IMR-90 (cell line): ENCODE measurements around the gene ZMAT5. TPM values are rescaled to one million over a fixed set of nuclear protein-coding genes. Genes with fewer than 3 reads are reported as not detected.

ENCODE experiments used
- ATAC-seq: fragments of 200-7000 bp; cut with Tn5 transposase; 2 replicates; pipeline ENCODE4 v1.9.1; 2020; ENCODE audit warnings: low read depth, mild to moderate bottlenecking, moderate library complexity
- BruUV-seq: library from RNA; stranded (reverse); fragments of 400-500 nt; replicated peaks from 2 replicates; lab custom pipeline; 2021; lab: Mats Ljungman, UMichigan
- CTCF ChIA-PET: fragments of 300-600 bp; formaldehyde crosslinking; extraction: SDS; loops from one replicate; lab custom pipeline; 2021; ENCODE audit warnings: antibody characterized with exemption; lab: Yijun Ruan, JAX
- POLR2A ChIA-PET: fragments of 300-600 bp; sonication (Branson Sonifier 250); formaldehyde crosslinking; loops from one replicate; lab custom pipeline; 2022; ENCODE audit warnings: antibody characterized with exemption; ENCODE audit not compliant: unreplicated experiment; lab: Charles Lee
- DNase-seq: peaks from one replicate; pipeline ENCODE4 v3.0.0; 2013
- H2AFZ ChIP-seq: replicated peaks from 2 replicates; pipeline ENCODE3; 2013; ENCODE audit warnings: low read length, mild to moderate bottlenecking; ENCODE audit not compliant: poor library complexity
- H2AK5ac ChIP-seq: 2 replicates; pipeline ENCODE4 v1.6.1; 2013; ENCODE audit warnings: low read depth, low read length, inconsistent platforms
- H2AK9ac ChIP-seq: replicated peaks from 2 replicates; pipeline ENCODE3; 2013; ENCODE audit warnings: mild to moderate bottlenecking, low read depth, low read length, moderate library complexity; ENCODE audit not compliant: poor library complexity
- H2BK120ac ChIP-seq: 2 replicates; pipeline ENCODE4 v1.6.1; 2013; ENCODE audit warnings: low read depth, low read length, inconsistent platforms
- H2BK15ac ChIP-seq: 3 replicates; pipeline ENCODE4 v1.6.1; 2013; ENCODE audit warnings: low read depth, low read length, inconsistent platforms
- H2BK20ac ChIP-seq: 2 replicates; pipeline ENCODE4 v1.6.1; 2013; ENCODE audit warnings: low read depth, mild to moderate bottlenecking, inconsistent platforms, low read length, moderate library complexity
- H2BK5ac ChIP-seq: 2 replicates; pipeline ENCODE4 v1.6.1; 2013; ENCODE audit warnings: mild to moderate bottlenecking, low read depth, low read length, inconsistent platforms; ENCODE audit not compliant: poor library complexity, severe bottlenecking
- H3K14ac ChIP-seq: replicated peaks from 2 replicates; pipeline ENCODE4 v1.6.1; 2013; ENCODE audit warnings: low read depth, low read length, inconsistent platforms
- H3K18ac ChIP-seq: 2 replicates; pipeline ENCODE4 v1.6.1; 2013; ENCODE audit warnings: low read depth, low read length, control low read depth
- H3K23ac ChIP-seq: 2 replicates; pipeline ENCODE4 v1.6.1; 2013; ENCODE audit warnings: low read depth, low read length, inconsistent platforms
- H3K27ac ChIP-seq: 2 replicates; pipeline ENCODE4 v1.5.1; 2013; ENCODE audit warnings: mild to moderate bottlenecking, control low read depth, low read length; ENCODE audit not compliant: insufficient read depth
- H3K27me3 ChIP-seq: 2 replicates; pipeline ENCODE4 v1.6.1; 2013; ENCODE audit warnings: low read length; ENCODE audit not compliant: control insufficient read depth, insufficient read depth
- H3K36me3 ChIP-seq: 2 replicates; pipeline ENCODE4 v1.6.1; 2013; ENCODE audit warnings: low read length, mixed read lengths; ENCODE audit not compliant: control insufficient read depth, insufficient read depth
- H3K4ac ChIP-seq: 2 replicates; pipeline ENCODE4 v1.6.1; 2013; ENCODE audit warnings: low read depth, low read length, inconsistent platforms
- H3K4me1 ChIP-seq: 2 replicates; pipeline ENCODE4 v1.6.1; 2013; ENCODE audit warnings: low read length, mixed read lengths; ENCODE audit not compliant: control insufficient read depth, insufficient read depth
- H3K4me2 ChIP-seq: 2 replicates; pipeline ENCODE4 v1.6.1; 2013; ENCODE audit warnings: low read depth, mild to moderate bottlenecking, control low read depth, low read length, moderate library complexity
- H3K4me3 ChIP-seq: 2 replicates; pipeline ENCODE4 v1.5.1; 2013; ENCODE audit warnings: low read depth, mild to moderate bottlenecking, control low read depth, low read length, moderate library complexity; ENCODE audit not compliant: insufficient read depth
- H3K56ac ChIP-seq: 2 replicates; pipeline ENCODE4 v1.6.1; 2013; ENCODE audit warnings: low read length, inconsistent platforms; ENCODE audit not compliant: insufficient read depth; ENCODE audit errors: extremely low read depth
- H3K79me1 ChIP-seq, 2 experiments: 2 replicates each; pipeline ENCODE4 v1.6.1; 2013; ENCODE audit warnings: low read length in 2 of 2, inconsistent platforms in 1 of 2, low read depth in 1 of 2
- H3K9ac ChIP-seq: 2 replicates; pipeline ENCODE4 v1.6.1; 2013; ENCODE audit warnings: low read depth, low read length, control low read depth
- H3K9me1 ChIP-seq: 2 replicates; pipeline ENCODE4 v1.6.1; 2013; ENCODE audit warnings: low read length, inconsistent platforms; ENCODE audit not compliant: insufficient read depth
- H3K9me3 ChIP-seq: 2 replicates; pipeline ENCODE4 v1.6.1; 2013; ENCODE audit warnings: low read length; ENCODE audit not compliant: control insufficient read depth, insufficient read depth
- H4K20me1 ChIP-seq: 2 replicates; pipeline ENCODE4 v1.6.1; 2013; ENCODE audit warnings: low read length, inconsistent platforms; ENCODE audit not compliant: insufficient read depth
- H4K5ac ChIP-seq: 2 replicates; pipeline ENCODE4 v1.6.1; 2013; ENCODE audit warnings: mild to moderate bottlenecking, low read depth, low read length, control low read depth
- H4K8ac ChIP-seq, 2 experiments: 2 replicates each; pipeline ENCODE4 v1.6.1; 2013; ENCODE audit warnings: low read depth in 2 of 2, low read length in 2 of 2, control low read depth in 1 of 2, inconsistent platforms in 1 of 2
- H4K91ac ChIP-seq: 2 replicates; pipeline ENCODE4 v1.6.1; 2013; ENCODE audit warnings: low read depth, low read length, inconsistent platforms; ENCODE audit not compliant: insufficient read depth
- CEBPB ChIP-seq: IDR thresholded peaks from 2 replicates; pipeline ENCODE4 v1.6.1; 2012; ENCODE audit warnings: low read depth, low read length, improper control_type of control experiment
- RAD21 ChIP-seq: IDR thresholded peaks from 2 replicates; pipeline ENCODE4 v1.6.1; 2012; ENCODE audit warnings: low read length, improper control_type of control experiment
- RCOR1 ChIP-seq: IDR thresholded peaks from 2 replicates; pipeline ENCODE4 v1.6.1; 2012; ENCODE audit warnings: mild to moderate bottlenecking, low read length, improper control_type of control experiment; ENCODE audit not compliant: insufficient replicate concordance
- RFX5 ChIP-seq: IDR thresholded peaks from 2 replicates; pipeline ENCODE4 v1.8.0; 2012; ENCODE audit warnings: low read depth, mild to moderate bottlenecking, low read length, moderate library complexity
- WGBS, 2 experiments: methylation state at CpG; one replicate each; pipeline versions ENCODE4 v1.1.5 to v1.1.7; 2013; ENCODE audit warnings: missing lambda C conversion rate in 2 of 2; ENCODE audit not compliant: insufficient read length in 1 of 2; ENCODE audit errors: extremely low coverage in 2 of 2; 5-methylcytosine and 5-hydroxymethylcytosine counted together
- dilution Hi-C: fragments of 300-500 bp; cut with HindIII; formaldehyde crosslinking; loops from one replicate; pipeline ENCODE4 v1.14.3; 2018; ENCODE audit warnings: low sequenced_read_pairs; ENCODE audit not compliant: unreplicated experiment
- in situ Hi-C: fragments of 300-500 bp; cut with MboI; formaldehyde crosslinking; loops from 3 replicates; pipeline ENCODE4 v1.14.3; 2019; ENCODE audit warnings: low sequenced_read_pairs, inconsistent platforms, mixed read lengths
- intact Hi-C: fragments of 100-400 bp; cut with micrococcal nuclease; formaldehyde crosslinking; loops from 2 replicates; pipeline ENCODE4 v1.10.0; 2022
- polyA plus RNA-seq, 3 experiments: library from polyadenylated mRNA; depleted of rRNA; stranded (reverse); fragments of >200 nt; gene quantifications; 2 replicates each; pipeline ENCODE4 v1.2.3, GENCODE V29; 2012; ENCODE audit warnings: low replicate concordance in 1 of 3
- total RNA-seq: library from RNA; depleted of rRNA; stranded (reverse); fragments of >200 nt; gene quantifications from 2 replicates; pipeline ENCODE4 v1.2.3, GENCODE V29; 2012

Gene ZMAT5
- total and polyA plus RNA-seq, 2 of the 4 experiments (the other 2 are of a cell fraction) = 21.7 to 31.8 TPM

- Histone ChIP-seq H2BK15ac (no peak overlapping the region), H3K79me1 (peaks cover 22 to 72% of the 10 kb centered on the region in 2 experiments), H2AK5ac (0 out of 2 replicates have a peak overlapping the region, but pooled peaks have one; percentile 6), H3K4me2 (peak overlapping the region; percentile 89), H4K20me1 (peaks cover 5% of the 10 kb centered on the region), H3K14ac (peak overlapping the region; percentile 100), H2BK120ac (no peak overlapping the region), H3K9me3 (no peaks in the 10 kb centered on the region), H2AFZ (no peak overlapping the region), H3K4me3 (peak overlapping the region; percentile 82), H3K27me3 (no peaks in the 10 kb centered on the region), H4K5ac (peak overlapping the region; percentile 17; the same call in 1 of the 2 replicates), H3K4me1 (peaks cover 8% of the 10 kb centered on the region; the same call in 1 of the 2 replicates), H3K56ac (peak overlapping the region; percentile 82; the same call in 1 of the 2 replicates), H2BK5ac (peak overlapping the region; percentile 98), H4K8ac (peak overlapping the region; percentile 89 to 99; a peak in 3 of 4 replicates), H3K36me3 (peaks cover 12% of the 10 kb centered on the region), H3K9me1 (peaks cover 9% of the 10 kb centered on the region), H3K4ac (peak overlapping the region; percentile 99), H3K23ac (peak overlapping the region; percentile 100), H2AK9ac (peak overlapping the region; percentile 98), H3K18ac (no peak overlapping the region), H4K91ac (peak overlapping the region; percentile 99; the same call in 1 of the 2 replicates), H3K27ac (peak overlapping the region; percentile 94; the same call in 1 of the 2 replicates), H3K9ac (peak overlapping the region; percentile 96), H2BK20ac (no peak overlapping the region)
- intact Hi-C loops = no loop called here
- no peak for DNase-seq
- dilution Hi-C loops = no loop called here
- ChIA-PET CTCF (no interaction called here), POLR2A (no interaction called here)
- no peak for ATAC-seq
- in situ Hi-C loops = no loop called here
- WGBS, 2 experiments = 83% methylated on average over 1 of the region's 6 CpGs; no CpG with 5 or more reads in 1 of the 2 experiments
- TSS peak; percentile 77 for BruUV-seq
- no peak for TF ChIP-seq RAD21
- TF ChIP-seq CEBPB = no peak
- no peak for TF ChIP-seq RFX5
- TF ChIP-seq RCOR1 = no peak
Observed at GRCh38 chr22:29768052-29768693, 1.4 kb upstream of the ZMAT5 start.
